ENCODE data around the gene TGFBR2. TPM values are rescaled to one million over a fixed set of nuclear protein-coding genes. Genes with fewer than 3 reads are reported as not detected.

TGFBR2 gene
- total RNA-seq, 1 experiment from 2014 or later = 45.9 TPM

- ChIA-PET POLR2A (interaction anchor here (0.6 kb wide), 1 partner anchor 1183 kb away, joined by 3 read pairs; no protein-coding TSS in a partner anchor), CTCF (no interaction called here)
- Histone ChIP-seq H3K27me3 (ENCODE audit: control insufficient read depth, insufficient read depth, low read length) (no peaks in the 10 kb centered on the region), H3K4me1 (ENCODE audit: control insufficient read depth, insufficient read depth, low read length) (no peaks in the 10 kb centered on the region), H3K27ac (ENCODE audit: low read length) (no peak overlapping the region), H3K4me3 (ENCODE audit: low read depth in 2 of 2, low read length in 2 of 2) (no peak overlapping the region), H3K9me3 (ENCODE audit: control insufficient read depth, insufficient read depth, low read depth, low read length) (no peaks in the 10 kb centered on the region), H3K36me3 (ENCODE audit: control insufficient read depth, insufficient read depth, low read length) (no peaks in the 10 kb centered on the region)
- no TSS peak for BruUV-seq (replicated peaks)
- in situ Hi-C loops (cut with HindIII; ENCODE audit: low pct_unique_long_range_greater_than_20kb, low sequenced_read_pairs) (no loop called here), intact Hi-C loops (cut with micrococcal nuclease; ENCODE audit: unreplicated experiment) (loop anchor here (5.0 kb wide), 1 partner anchor 44 kb away; no protein-coding TSS in a partner anchor)
- ATAC-seq = no peak
- DNase-seq (ENCODE audit: low read depth, low spot score) = no peak
- no peak for TF ChIP-seq POLR2AphosphoS5 (IDR thresholded peaks at IDR 0.05; ENCODE audit: low read depth, low read length)
- TF ChIP-seq REST (IDR thresholded peaks at IDR 0.05; ENCODE audit: insufficient read depth in 1 of 2, low read depth in 2 of 2, low read length in 1 of 2) = no peak
- no peak for TF ChIP-seq TCF7L2 (IDR thresholded peaks at IDR 0.05; ENCODE audit: low read depth, low read length)
- TF ChIP-seq SIN3A (IDR thresholded peaks at IDR 0.05; ENCODE audit: borderline replicate concordance, insufficient read depth, low read depth, low read length) = no peak
- no peak for TF ChIP-seq CTCF (IDR thresholded peaks at IDR 0.05)
Measured at GRCh38 chr3:30702828-30703397, 96.5 kb downstream of the TGFBR2 start.

- ChIA-PET POLR2A (no interaction called here), CTCF (no interaction called here)
- DNase-seq (ENCODE audit: low read depth, low spot score) (no peak), ATAC-seq (no peak)
- in situ Hi-C loops (cut with HindIII; ENCODE audit: low pct_unique_long_range_greater_than_20kb, low sequenced_read_pairs) (no loop called here), intact Hi-C loops (cut with micrococcal nuclease; ENCODE audit: unreplicated experiment) (loop anchor here (5.0 kb wide), 1 partner anchor 42 kb away; no protein-coding TSS in a partner anchor)
- Histone ChIP-seq H3K36me3 (ENCODE audit: control insufficient read depth, insufficient read depth, low read length) (no peaks in the 10 kb centered on the region), H3K27me3 (ENCODE audit: control insufficient read depth, insufficient read depth, low read length) (no peaks in the 10 kb centered on the region), H3K4me1 (ENCODE audit: control insufficient read depth, insufficient read depth, low read length) (no peaks in the 10 kb centered on the region), H3K9me3 (ENCODE audit: control insufficient read depth, insufficient read depth, low read depth, low read length) (no peaks in the 10 kb centered on the region), H3K4me3 (ENCODE audit: low read depth in 2 of 2, low read length in 2 of 2) (no peak overlapping the region), H3K27ac (ENCODE audit: low read length) (no peak overlapping the region)
- TF ChIP-seq POLR2AphosphoS5 (IDR thresholded peaks at IDR 0.05; ENCODE audit: low read depth, low read length) = no peak
- no TSS peak for BruUV-seq (replicated peaks)
Measured at GRCh38 chr3:30704931-30705890, 98.8 kb downstream of the TGFBR2 start.

All from Panc1 (cell line).